Effector memory CD4-positive, alpha-beta T cell (primary cell): ENCODE results near the gene ZNF329.

Experiments used
- DNase-seq, 3 donors: peaks; one replicate each; pipeline ENCODE4 v3.0.0-alpha.2; 2020
- H3K27ac ChIP-seq: 2 replicates; pipeline ENCODE4 v1.7.0; 2013; ENCODE audit warnings: mild to moderate bottlenecking, low read length, moderate library complexity; ENCODE audit not compliant: insufficient read depth, poor library complexity, severe bottlenecking
- H3K27me3 ChIP-seq: replicated peaks from 2 replicates; pipeline ENCODE4 v1.7.0; 2013; ENCODE audit warnings: mild to moderate bottlenecking, low read length; ENCODE audit not compliant: insufficient read depth, control insufficient read depth, poor library complexity, severe bottlenecking
- H3K36me3 ChIP-seq: 2 replicates; pipeline ENCODE4 v1.7.0; 2013; ENCODE audit warnings: mild to moderate bottlenecking, low read length, moderate library complexity; ENCODE audit not compliant: control insufficient read depth, insufficient read depth
- H3K4me1 ChIP-seq: 2 replicates; pipeline ENCODE4 v1.7.0; 2013; ENCODE audit warnings: low read length, mild to moderate bottlenecking; ENCODE audit not compliant: control insufficient read depth, insufficient read depth, poor library complexity, severe bottlenecking
- H3K4me3 ChIP-seq: 2 replicates; pipeline ENCODE4 v1.7.0; 2013; ENCODE audit warnings: low read length, low read depth, mild to moderate bottlenecking; ENCODE audit not compliant: insufficient read depth, poor library complexity, severe bottlenecking
- H3K9me3 ChIP-seq: 2 replicates; pipeline ENCODE4 v1.7.0; 2013; ENCODE audit warnings: mild to moderate bottlenecking, low read length, moderate library complexity; ENCODE audit not compliant: control insufficient read depth

Gene ZNF329

DNA sequence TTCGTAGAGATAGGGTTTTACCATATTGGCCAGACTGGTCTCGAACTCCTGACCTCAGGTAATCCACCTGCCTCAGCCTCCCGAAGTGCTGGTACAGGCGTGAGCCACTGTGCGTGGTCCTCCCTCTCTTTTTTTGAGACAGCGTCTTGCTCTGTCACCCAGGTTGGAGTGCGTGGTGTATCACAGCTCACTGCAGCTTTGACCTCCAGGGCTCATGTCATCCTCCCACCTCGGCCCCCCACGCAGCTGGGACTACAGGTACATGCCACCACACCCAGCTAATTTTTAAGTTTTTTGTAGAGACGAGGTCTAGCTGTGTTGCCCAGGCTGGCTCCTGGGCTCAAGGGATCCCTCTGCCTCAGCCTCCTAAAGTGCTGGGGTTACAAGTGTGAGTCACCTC lies 70.8 kb downstream of the ZNF329 start:
- no peaks in the 10 kb centered on the region for H3K27me3 ChIP-seq

More for the DNA sequence above, 70.8 kb downstream of the ZNF329 start:
- H3K4me3 ChIP-seq: no peak overlapping the region
- no peaks in the 10 kb centered on the region for H3K36me3 ChIP-seq
- H3K27ac ChIP-seq: no peak overlapping the region
- H3K9me3 ChIP-seq: peaks cover 27% of the 10 kb centered on the region
- DNase-seq: no peak
- no peaks in the 10 kb centered on the region for H3K4me1 ChIP-seq
